ENCODE results near the gene EXOC3.
"Not testable (repeated sequence)": the region's sequence is repeated elsewhere in the genome, so short reads cannot be mapped to it uniquely, and the experiment has no call there.

EXOC3 gene

GRCh38 chr5:478982-479535 lies 36.1 kb downstream of the EXOC3 start:
- in situ Hi-C loops (cut with MboI; ENCODE audit: low pct_unique_long_range_greater_than_20kb, low sequenced_read_pairs), result no loop called here
- no peak for DNase-seq

- DNase-seq, result no peak
- in situ Hi-C loops (cut with MboI; ENCODE audit: low pct_unique_long_range_greater_than_20kb, low sequenced_read_pairs), result no loop called here
These were observed 36.8 kb downstream of the EXOC3 start for GRCh38 chr5:479566-480319.

- in situ Hi-C loops (cut with MboI; ENCODE audit: low pct_unique_long_range_greater_than_20kb, low sequenced_read_pairs), result no loop called here
- no peak for DNase-seq
These were observed 38.4 kb downstream of the EXOC3 start for GRCh38 chr5:481347-481746.

GRCh38 chr5:482021-482420 lies 39.0 kb downstream of the EXOC3 start:
- in situ Hi-C loops (cut with MboI; ENCODE audit: low pct_unique_long_range_greater_than_20kb, low sequenced_read_pairs), result no loop called here
- DNase-seq, result no peak

- DNase-seq, result no peak
- in situ Hi-C loops (cut with MboI; ENCODE audit: low pct_unique_long_range_greater_than_20kb, low sequenced_read_pairs), result no loop called here
These were observed 39.5 kb downstream of the EXOC3 start for GRCh38 chr5:482506-482905.

- in situ Hi-C loops (cut with MboI; ENCODE audit: low pct_unique_long_range_greater_than_20kb, low sequenced_read_pairs), result no loop called here
- no peak for DNase-seq
These were observed 40.0 kb downstream of the EXOC3 start for GRCh38 chr5:483011-483410.

GRCh38 chr5:483434-484140 lies 40.6 kb downstream of the EXOC3 start:
- in situ Hi-C loops (cut with MboI; ENCODE audit: low pct_unique_long_range_greater_than_20kb, low sequenced_read_pairs), result no loop called here
- DNase-seq, result no peak

GRCh38 chr5:484556-484955 lies 41.6 kb downstream of the EXOC3 start:
- no peak for DNase-seq
- in situ Hi-C loops (cut with MboI; ENCODE audit: low pct_unique_long_range_greater_than_20kb, low sequenced_read_pairs), result no loop called here

GRCh38 chr5:485113-485945 lies 42.4 kb downstream of the EXOC3 start:
- DNase-seq, result no peak
- in situ Hi-C loops (cut with MboI; ENCODE audit: low pct_unique_long_range_greater_than_20kb, low sequenced_read_pairs), result no loop called here

- DNase-seq, result no peak
- in situ Hi-C loops (cut with MboI; ENCODE audit: low pct_unique_long_range_greater_than_20kb, low sequenced_read_pairs), result no loop called here
These were observed 43.0 kb downstream of the EXOC3 start for GRCh38 chr5:485946-486491.

GRCh38 chr5:486597-486996 lies 43.6 kb downstream of the EXOC3 start:
- in situ Hi-C loops (cut with MboI; ENCODE audit: low pct_unique_long_range_greater_than_20kb, low sequenced_read_pairs); DNase-seq: not testable (repeated sequence)

- in situ Hi-C loops (cut with MboI; ENCODE audit: low pct_unique_long_range_greater_than_20kb, low sequenced_read_pairs), result no loop called here
- no peak for DNase-seq
These were observed 45.3 kb downstream of the EXOC3 start for GRCh38 chr5:488241-488640.

GRCh38 chr5:488744-489688 lies 46.0 kb downstream of the EXOC3 start:
- no peak for DNase-seq
- in situ Hi-C loops (cut with MboI; ENCODE audit: low pct_unique_long_range_greater_than_20kb, low sequenced_read_pairs), result no loop called here

- in situ Hi-C loops (cut with MboI; ENCODE audit: low pct_unique_long_range_greater_than_20kb, low sequenced_read_pairs), result no loop called here
- no peak for DNase-seq
These were observed 46.7 kb downstream of the EXOC3 start for GRCh38 chr5:489689-490080.

GRCh38 chr5:490116-491106 lies 47.4 kb downstream of the EXOC3 start:
- no peak for DNase-seq
- in situ Hi-C loops (cut with MboI; ENCODE audit: low pct_unique_long_range_greater_than_20kb, low sequenced_read_pairs), result no loop called here

- DNase-seq, result no peak
- in situ Hi-C loops (cut with MboI; ENCODE audit: low pct_unique_long_range_greater_than_20kb, low sequenced_read_pairs), result no loop called here
These were observed 48.3 kb downstream of the EXOC3 start for GRCh38 chr5:491119-491855.

- in situ Hi-C loops (cut with MboI; ENCODE audit: low pct_unique_long_range_greater_than_20kb, low sequenced_read_pairs), result no loop called here
- DNase-seq, result no peak
These were observed 48.8 kb downstream of the EXOC3 start for GRCh38 chr5:491856-492155.

Data from KBM-7 (cell line).